Measurements from ENCODE around the gene SORBS2.
"Not testable (repeated sequence)": the region's sequence is repeated elsewhere in the genome, so short reads cannot be mapped to it uniquely, and the experiment has no call there.

The SORBS2 gene, protein sequence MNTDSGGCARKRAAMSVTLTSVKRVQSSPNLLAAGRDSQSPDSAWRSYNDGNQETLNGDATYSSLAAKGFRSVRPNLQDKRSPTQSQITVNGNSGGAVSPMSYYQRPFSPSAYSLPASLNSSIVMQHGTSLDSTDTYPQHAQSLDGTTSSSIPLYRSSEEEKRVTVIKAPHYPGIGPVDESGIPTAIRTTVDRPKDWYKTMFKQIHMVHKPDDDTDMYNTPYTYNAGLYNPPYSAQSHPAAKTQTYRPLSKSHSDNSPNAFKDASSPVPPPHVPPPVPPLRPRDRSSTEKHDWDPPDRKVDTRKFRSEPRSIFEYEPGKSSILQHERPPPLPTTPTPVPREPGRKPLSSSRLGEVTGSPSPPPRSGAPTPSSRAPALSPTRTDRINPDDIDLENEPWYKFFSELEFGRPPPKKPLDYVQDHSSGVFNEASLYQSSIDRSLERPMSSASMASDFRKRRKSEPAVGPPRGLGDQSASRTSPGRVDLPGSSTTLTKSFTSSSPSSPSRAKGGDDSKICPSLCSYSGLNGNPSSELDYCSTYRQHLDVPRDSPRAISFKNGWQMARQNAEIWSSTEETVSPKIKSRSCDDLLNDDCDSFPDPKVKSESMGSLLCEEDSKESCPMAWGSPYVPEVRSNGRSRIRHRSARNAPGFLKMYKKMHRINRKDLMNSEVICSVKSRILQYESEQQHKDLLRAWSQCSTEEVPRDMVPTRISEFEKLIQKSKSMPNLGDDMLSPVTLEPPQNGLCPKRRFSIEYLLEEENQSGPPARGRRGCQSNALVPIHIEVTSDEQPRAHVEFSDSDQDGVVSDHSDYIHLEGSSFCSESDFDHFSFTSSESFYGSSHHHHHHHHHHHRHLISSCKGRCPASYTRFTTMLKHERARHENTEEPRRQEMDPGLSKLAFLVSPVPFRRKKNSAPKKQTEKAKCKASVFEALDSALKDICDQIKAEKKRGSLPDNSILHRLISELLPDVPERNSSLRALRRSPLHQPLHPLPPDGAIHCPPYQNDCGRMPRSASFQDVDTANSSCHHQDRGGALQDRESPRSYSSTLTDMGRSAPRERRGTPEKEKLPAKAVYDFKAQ (N-terminal part only)

DNA sequence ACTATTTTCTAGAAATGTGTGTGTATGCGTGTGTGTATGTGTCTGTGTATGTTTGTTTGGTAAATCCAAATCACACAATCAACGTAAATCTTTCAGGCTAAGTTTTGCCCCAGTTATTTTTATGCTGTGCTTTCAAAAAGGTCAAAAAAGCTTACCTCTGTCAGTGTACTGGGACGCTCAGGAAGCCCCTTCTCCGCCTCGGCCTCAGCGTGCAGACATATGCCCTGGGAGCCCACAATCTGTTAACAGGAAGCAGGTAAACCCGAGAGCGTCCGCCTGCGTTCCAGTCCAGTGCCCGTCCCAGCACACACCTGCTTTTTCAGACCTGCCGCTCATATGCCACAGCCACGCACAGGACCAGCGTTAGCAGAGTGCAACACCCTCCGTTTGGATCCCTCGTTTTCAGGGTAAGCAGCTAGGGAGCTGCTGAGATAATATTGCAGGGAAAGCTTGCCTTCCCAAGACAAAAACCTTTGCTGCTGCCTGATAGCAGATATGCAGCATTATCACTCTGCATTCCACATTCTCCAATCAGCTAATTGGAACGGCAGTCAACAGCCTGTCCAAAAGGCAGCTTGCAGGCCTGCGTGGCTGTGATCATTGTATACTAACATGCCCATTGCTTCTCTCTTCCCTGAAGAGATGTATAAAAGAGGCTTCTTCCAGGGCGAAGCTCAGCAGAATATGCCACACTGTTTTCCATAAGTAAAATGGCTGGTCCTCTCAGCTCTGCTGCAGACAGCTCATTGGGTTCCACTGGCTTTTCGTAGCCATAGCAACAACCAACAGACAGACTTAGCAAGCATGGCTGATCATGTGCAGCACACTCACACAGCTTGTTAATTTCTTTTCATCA lies at the start of gene SORBS2:
SORBS2 (minus strand) TSS at position 686 of the 856 bp plus-strand sequence. CDS start 121,623 bp downstream, outside the sequence.
- DNase-seq, result no peak

DNA sequence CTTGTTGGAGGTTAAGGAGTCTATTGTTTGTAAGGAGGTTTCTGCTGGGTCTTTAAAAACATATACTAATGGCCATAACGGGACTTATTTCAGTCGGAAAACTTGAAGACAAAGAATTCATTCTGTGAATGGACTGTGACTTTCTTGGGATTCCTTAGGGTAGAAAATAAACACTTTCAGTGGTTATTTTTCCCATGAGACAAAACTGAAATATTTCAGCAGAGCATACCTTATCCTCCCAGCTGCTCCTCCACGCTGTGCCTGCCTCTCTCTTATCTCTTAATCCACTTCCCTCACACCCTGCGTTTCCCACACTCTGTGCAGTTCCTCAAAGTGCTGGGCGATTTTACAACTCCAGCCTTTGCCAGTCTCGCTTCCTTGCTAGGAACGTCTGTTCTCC lies 47.1 kb upstream of the SORBS2 start:
- no peak for DNase-seq

DNA sequence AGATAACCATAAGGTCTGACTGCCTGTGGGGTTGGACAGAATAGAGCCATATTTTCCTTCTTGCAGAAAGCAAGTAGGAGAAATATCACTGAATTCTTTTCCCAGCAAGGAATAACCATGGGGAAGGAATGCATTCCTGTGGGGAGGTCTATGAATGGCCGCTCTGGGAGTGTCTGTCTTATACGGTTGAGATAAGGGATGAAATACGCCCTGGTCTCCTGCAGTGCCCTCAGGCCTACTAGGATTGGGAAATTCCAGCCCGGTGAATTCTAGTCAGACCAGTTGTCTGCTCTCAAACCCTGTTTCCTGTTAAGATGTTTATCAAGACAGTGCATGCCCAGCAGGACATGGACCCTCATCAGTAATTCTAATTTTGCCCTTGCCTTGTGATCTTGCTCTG lies 45.6 kb upstream of the SORBS2 start:
- DNase-seq, result not testable (repeated sequence)

DNA sequence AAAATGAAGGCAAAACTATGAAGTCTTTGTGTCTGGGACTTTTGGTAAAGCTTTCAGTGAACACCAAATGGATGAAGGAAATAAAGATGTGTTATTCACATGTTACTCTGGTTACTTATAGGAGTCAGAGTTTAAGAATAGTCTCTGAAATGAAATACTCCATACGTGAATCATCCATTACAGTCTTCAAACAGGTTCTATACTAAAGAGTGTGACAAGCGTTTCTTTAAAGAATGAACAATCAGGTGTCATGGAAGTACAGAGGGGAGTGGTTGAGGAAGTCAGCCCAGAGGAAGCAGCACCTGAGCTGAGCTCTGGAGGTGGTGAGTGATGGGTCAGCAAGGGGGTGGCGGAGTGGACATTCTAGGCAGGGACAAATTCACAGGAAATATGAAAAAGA lies 41.8 kb upstream of the SORBS2 start:
- DNase-seq, result no peak

DNA sequence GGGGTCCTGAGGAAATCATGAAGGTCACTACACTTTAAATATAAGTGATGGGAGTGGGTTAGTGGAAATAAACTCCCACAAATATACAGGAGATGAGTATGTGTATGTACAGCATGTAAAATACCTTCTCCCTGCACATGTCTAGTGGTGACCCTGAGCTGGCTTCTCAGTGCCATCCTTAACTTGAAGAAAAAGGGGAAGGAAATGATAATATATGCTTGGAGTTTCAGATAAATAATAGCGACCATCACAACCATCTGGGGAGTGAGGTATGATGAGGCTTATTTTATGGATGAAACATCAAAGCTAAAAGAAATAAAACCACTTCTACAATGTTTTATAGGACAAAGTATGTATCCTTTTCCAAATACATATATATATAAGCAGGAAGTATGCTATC lies 41.0 kb upstream of the SORBS2 start:
- no peak for DNase-seq

DNA sequence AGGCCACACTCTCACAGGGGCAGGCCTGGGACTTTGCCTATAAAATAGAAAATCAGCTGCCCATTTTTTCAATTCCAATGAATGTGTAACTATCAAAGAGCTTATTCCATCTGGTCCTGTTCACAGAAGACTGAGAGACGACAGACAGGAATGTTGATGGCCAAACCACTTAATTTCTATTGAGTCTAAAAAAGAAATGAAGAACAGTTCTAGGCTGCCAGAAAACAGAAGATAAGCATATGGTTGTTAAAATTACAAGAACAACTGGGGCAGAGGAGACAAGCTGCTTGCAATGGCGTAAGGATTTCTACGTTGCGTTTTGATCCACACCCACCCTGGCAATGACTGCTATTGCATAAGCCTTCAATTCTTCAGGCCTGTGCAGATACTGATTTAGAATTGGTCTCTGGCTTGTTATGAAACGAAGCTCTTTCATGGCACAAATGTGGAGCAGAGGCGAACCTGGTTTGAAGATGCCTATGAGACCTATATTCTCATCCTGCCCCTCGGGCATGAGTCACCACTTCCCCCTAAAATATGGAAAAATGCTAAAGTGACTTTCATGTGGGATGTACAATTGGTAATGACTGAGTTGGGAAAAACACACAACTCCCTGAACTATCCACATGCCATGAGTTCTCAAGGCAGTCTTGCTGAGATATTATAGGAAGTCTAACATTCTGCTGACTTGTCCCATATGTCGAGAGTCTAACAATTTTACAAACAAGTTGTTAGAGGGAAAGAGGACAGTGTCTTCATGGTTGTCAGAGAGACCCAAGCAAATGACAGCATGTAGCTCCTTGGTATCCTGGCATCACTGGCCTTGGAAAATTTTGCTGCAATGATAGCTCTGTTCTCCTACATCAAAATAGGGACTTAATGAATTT lies 37.9 kb upstream of the SORBS2 start:
- no peak for DNase-seq

DNA sequence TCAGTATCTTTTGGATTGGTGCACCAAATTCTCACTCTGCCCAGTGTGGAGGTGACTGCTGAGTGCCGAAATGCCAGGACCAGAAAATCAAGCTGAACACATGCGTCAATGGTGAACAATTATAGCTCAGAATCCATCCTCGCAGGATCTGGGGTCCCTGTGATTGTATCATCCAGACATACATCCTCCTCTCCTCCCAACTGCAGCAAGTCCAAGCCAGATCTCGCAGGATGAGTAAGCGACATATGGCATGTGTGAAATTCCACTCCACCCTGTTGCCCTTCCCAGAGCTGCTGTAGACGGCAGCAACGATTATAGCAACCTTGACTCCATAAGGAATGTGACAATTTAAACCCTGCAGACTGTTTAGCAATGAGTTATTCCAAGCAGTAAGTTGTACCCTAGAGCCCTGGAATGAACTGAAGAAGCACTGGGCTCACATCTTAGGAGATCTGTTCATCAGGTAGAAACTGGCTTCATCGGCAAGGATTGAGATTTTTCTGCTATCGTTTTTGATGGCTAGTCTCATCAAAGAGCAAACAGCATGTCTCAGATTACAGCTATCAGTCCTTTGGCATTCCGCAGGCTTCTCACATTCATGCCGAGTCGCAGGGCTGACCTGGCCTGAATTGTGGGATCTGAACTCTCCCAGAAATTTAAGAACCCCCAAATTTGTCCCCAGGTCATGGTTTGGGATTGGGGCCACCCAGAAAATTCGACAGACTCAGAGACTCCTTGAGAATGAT lies 35.5 kb upstream of the SORBS2 start:
- no peak for DNase-seq

DNA sequence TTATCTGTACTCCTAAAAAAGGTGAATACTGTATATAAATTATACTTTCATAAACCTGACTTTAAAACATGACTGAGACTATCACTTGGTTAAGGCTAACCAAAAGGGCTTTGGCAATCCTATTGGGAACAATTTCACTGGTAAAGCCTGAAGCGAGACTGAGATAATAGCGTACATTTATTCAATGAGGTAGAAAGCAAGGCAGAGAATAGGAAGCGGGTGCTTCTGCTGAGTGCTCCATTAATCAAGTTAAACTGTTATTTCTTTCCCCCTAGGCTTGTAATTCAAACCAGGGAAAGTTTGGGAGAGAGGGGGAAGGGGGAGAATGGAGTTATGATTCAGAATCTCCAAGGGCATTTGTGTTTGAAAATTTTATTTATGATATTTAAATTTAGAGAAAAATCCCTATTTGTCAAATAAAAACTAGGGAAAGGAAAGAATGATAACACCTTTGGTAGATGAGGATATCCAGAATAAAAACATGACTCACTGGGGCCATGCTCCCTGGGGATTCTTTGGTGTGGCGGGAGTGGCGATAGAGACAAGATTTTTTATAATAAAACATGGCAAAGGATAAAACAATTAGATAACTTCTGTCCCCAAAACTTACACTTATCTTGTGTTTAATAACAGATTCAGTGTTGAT lies 34.6 kb upstream of the SORBS2 start:
- no peak for DNase-seq

DNA sequence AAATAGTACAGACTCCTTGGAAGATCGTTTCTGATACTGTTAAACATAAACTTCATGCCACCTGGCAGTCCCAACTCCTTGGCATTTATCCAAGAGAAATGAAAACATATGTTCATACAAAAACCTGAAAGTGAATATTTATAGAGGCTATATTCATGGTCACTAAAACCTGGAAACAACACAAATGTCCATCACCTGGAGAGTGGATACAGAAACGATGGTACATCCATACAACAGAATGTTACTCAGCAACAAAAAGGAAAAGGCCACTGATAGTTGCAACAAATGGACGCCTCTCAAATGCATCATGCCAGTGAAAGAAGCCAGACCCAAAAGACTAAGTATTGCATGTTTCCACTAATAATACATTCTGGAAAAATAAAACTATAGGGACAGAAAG lies 34.0 kb upstream of the SORBS2 start:
- DNase-seq, result no peak

DNA sequence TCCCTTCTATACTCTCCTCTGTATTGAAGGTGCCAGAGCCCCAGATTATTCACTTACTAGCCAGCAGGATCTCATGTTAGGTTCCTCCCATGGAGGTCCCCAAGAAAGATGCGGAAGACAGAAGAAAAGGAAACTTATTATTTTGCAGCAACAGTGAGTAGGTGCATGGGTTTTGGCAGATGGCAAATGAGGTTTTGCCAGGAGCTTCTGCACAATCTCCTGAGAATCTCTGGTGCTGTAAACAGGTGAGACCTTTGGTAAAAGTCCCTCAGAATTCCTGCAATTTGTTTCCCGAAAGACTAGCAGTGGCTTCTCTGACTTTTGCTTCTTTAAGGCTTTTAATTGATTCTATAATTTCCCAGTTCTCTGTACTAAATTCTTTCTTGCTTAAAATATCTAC lies 29.5 kb upstream of the SORBS2 start:
- no peak for DNase-seq

DNA sequence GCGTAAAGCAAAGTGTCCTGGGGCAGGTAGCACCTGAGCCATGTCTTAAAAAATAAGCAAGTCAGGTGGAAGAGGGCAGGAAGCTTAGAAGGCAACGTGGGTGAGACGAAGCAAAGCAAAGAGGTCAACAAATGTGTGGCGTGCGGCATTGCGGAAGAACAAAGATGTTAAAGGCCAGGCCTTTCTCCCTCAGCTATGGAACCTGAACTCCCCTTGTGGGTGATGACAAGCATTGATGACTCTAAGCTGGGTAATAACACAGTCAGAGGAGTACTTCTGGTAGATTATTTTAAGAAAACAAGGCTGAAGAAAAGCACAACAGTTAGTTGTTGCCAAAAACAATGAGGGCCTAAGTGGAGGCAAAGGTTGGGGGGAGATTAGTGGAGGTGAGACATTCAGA lies 29.0 kb upstream of the SORBS2 start:
- no peak for DNase-seq

DNA sequence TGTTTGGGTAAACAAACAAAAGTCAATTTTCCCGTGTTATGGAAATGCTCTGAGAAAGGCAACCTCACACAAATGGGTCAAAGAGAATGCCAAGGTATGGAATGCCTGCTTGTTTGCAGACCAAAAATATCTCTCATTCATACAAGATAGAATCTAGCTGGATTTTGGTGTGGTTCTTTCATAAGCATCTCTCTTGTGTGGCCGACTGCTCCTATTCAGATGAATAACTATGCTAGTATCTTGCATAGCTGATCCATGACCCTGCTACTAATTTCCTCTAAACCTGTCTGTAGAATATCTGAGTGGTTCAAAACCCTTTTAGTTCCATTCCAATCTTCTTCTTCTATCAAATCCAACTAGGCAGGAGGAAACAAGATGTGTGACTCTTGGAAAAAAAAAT lies 28.2 kb upstream of the SORBS2 start:
- DNase-seq, result no peak

DNA sequence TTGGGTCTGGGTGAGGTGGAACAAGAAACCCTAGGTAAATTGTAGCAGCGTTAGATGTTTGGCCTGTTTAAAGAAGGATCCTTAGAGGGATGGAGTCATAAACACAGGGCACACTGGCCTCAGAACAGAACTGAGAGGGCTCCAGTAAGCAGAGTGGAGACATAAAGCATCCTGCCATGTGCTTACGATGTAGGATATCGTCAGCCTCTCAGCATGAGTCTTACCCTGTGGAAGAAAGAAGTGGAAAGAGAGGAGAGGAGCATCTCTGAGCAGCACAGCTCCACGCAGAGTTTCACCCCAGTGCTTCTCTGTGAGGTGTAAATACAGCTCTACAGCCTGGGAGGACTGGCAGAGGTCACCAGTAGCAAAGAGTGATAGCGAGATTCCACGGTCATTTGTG lies 27.8 kb upstream of the SORBS2 start:
- DNase-seq, result no peak

DNA sequence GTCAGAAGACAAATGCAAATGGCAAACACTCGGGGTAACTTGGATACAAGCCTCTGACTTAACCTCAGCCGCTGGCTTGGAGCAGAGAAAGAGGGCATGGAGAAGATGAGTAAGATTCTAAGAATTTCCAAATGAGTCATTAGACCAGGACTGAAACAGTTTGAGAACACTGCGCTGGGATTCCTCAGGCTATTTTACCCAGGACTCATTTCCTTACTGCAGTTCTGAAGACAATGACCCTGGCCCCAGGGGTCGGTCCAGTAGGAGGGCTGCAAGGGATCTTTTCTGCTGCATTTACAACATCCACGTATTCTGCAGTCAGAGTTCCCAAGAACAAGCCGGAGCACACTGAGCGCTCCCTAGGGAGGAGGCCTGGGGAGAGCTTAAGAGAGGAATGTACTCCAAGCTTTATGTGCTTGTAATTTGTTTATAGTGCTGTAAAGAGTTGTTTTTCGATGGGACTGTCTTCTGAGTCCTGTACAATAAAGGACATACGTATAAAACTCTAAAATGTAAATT lies 27.3 kb upstream of the SORBS2 start:
- DNase-seq, result no peak

DNA sequence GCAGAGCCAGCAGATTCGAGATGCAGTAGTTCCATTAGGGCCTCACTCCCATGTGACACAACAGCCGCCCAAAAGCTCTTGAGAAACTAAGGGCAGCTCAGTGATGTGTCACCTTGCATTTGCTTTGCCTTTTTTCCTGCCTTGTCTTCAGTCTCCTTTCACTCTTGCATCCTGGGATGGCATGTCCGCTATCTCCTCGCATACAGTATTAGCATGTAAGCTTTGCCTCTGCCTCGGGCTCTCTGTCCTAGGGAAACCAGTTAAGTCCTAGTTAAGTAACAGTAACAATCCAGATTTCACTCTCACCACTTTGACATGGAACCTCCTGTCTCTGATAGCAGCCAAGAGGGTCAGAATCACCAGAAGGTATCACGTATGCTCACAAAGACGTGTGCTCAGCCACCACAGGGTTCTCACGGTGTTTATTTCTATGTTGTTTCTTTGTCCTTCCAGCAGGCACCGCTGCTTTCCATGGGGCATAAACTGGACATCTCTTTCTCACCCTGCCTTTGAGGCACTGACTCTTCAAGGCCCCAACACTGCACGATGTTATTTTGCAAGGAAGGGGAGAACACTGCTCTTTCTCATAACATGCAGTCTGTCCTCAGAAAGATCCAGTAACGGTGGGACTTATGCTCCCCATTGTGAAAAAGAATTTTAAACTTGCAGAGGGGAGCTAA lies 26.7 kb upstream of the SORBS2 start:
- DNase-seq, result no peak

DNA sequence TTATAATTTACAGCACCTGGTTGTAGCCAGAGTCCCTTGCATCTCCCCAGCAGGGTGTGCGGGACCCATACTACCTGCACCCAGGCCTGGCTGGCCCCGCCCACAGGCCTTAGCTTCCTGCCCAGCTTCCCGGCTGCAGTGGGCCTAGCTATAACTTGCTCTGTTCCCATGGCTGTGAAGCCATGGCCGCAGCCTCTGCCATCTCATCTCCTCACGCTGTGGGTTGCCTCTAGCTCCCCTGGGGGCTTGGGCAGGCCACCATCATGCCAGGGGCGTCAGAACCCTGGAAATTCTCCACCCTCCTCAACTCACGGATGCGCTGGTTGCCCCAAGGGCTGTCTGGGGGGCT lies 26.1 kb upstream of the SORBS2 start:
- no peak for DNase-seq

DNA sequence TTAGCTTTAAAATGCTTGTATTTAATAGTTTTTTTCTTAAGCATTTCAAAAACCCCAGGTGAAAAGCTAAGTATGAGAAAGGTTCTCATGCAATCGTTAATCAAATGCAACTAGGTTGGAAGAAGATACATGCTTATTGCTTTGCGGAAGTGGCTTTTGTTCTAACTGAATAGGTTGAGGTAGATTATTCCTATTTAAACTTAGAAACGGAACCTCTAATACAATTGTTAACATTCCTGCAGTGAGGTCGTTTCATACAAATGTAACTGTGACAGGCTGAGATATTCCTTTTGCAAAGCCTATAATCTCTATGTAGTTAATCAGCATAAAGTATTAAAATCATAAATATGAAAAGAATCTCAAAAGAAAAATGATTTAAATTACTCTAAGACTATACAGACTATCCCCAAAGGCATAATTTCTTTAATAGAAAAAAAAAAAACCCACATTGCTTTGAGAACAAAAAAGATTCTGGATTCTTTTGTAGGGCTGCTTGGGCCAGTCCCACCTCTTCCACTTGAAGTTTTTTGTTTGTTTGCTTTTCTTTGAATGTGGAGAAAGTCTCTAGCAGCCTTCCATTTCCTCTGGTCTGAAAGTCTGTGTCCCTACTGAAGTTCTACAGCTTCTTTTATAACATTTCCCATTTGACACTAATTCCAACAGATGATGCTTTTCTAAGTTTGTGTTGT lies 25.6 kb upstream of the SORBS2 start:
- DNase-seq, result no peak

DNA sequence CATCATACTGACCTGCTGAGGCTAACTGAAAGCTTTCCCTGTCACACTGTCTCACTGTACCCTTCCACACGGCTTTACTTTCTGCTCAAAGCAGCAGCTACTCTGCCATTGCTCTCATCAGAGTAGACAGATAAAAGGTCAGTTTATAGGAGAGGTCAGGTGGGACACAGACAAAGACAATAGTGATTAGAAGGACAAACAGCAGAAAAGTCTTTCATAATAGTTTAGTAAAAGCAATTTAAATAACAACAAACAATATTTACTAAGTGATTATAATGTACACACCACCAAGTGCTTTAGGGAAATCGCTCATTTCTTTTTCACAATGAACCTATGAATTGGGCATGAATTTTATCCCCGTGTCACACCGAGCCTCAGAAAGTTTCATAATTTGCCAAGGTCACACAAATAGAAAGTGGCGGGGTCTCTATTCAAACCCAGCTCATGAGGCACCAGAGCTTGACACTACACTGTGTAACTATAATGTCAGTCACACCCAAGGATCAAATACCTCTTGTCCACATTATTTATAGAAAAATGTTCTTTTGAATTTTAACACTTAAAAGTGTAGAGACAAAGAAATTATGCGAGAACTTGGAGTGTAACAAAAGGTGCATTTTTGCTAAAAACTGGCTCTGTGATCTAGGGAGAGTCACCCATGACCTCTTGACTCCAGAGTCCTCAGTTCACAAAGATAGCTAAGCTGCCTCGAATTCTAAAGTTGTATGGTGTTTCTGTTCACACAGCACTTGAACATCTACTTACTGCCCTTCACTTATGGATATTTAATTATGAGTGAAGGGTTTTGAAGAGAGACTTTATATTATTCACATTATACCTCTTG lies 24.5 kb upstream of the SORBS2 start:
- no peak for DNase-seq
